Upper lobe of right lung (tissue), 1 donor: ENCODE data around the gene CKB. TPM values are rescaled to one million over a fixed set of nuclear protein-coding genes. Genes with fewer than 3 reads are reported as not detected.
A peak's percentile ranks its signal among the peaks of the same experiment; 100 is the strongest.

Experiments
- ATAC-seq: fragments of 200-7000 bp; cut with Tn5 transposase; one replicate; pipeline ENCODE4 v1.9.1; 2020; ENCODE audit warnings: mild to moderate bottlenecking, moderate library complexity
- DNase-seq: peaks from one replicate; pipeline ENCODE4 v3.0.0-alpha.2; 2020
- H3K27ac ChIP-seq: fragments of 200-600 bp; one replicate; pipeline ENCODE4 v1.8.0; 2022
- H3K27me3 ChIP-seq: fragments of 200-600 bp; one replicate; pipeline ENCODE4 v1.8.0; 2022; ENCODE audit warnings: mild to moderate bottlenecking
- H3K36me3 ChIP-seq: fragments of 200-600 bp; one replicate; pipeline ENCODE4 v1.8.0; 2022
- H3K4me1 ChIP-seq: fragments of 200-600 bp; one replicate; pipeline ENCODE4 v1.8.0; 2022
- H3K4me3 ChIP-seq: fragments of 200-600 bp; one replicate; pipeline ENCODE4 v1.8.0; 2022; ENCODE audit warnings: mild to moderate bottlenecking
- H3K9me3 ChIP-seq: fragments of 200-600 bp; one replicate; pipeline ENCODE4 v1.8.0; 2022
- CTCF ChIP-seq: fragments of 200-600 bp; IDR thresholded peaks from one replicate; pipeline ENCODE4 v1.8.0; 2022; ENCODE audit warnings: antibody characterized with exemption
- intact Hi-C: fragments of 100-400 bp; cut with DNase I; formaldehyde crosslinking; loops from one replicate; pipeline ENCODE4 v1.11.0; 2022
- total RNA-seq: library from RNA; stranded (reverse); fragmentation: NEBNext Ultra II Directional; extraction: Animal tissue kit (Norgen Biotek cat#: 25700); gene quantifications from one replicate; pipeline ENCODE4 v1.2.1, GENCODE V29; 2021
- donor health status: DM: no; HTN: yes; CAD: no; lungs with severe emphysema.

Gene CKB
- total RNA-seq, 1 donor from 2014 or later = 148 TPM

- no peaks in the 10 kb centered on the region for H3K9me3 ChIP-seq
- peaks cover 55% of the 10 kb centered on the region for H3K4me1 ChIP-seq
- no peak for TF ChIP-seq CTCF
- intact Hi-C loops = no loop called here
- H3K4me3 ChIP-seq = peak within 1 kb of the TSS; percentile 87
- H3K36me3 ChIP-seq = peaks cover 33% of the 10 kb centered on the region
- DNase-seq (peak; percentile 95), ATAC-seq (peak; percentile 91)
- H3K27me3 ChIP-seq = no peaks in the 10 kb centered on the region
- peak within 1 kb of the TSS; percentile 97 for H3K27ac ChIP-seq
Measured at GRCh38 chr14:103562429-103563225, 40.0 kb upstream of the CKB start, which contains the start of the genes BAG5 and COA8. TSS of gene BAG5 (minus strand) at chr14:103562657. CDS start at chr14:103561164, 1,493 bp downstream. TSS of gene COA8 (plus strand) at chr14:103562960. CDS start at chr14:103563002, 42 bp downstream.

DNA sequence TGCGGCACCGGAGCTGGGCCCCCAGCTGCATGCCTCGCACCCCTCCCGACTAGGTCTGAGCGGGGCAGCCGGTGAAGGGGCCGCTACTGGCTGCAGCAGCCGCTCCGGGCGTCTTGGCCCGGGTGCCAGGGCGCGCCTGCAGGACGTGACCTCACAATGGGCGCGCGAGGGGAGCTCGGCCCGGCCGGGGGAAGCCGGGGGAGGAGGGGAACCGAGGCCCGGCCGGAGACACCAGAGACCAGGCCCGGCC is 39.5 kb upstream of the CKB start:
- no peaks in the 10 kb centered on the region for H3K9me3 ChIP-seq
- H3K4me3 ChIP-seq = peak overlapping the region; percentile 87
- ATAC-seq (peak; percentile 70), DNase-seq (no peak)
- peaks cover 39% of the 10 kb centered on the region for H3K36me3 ChIP-seq
- peaks cover 61% of the 10 kb centered on the region for H3K4me1 ChIP-seq
- H3K27me3 ChIP-seq = no peaks in the 10 kb centered on the region
- no peak for TF ChIP-seq CTCF
- H3K27ac ChIP-seq = peak overlapping the region; percentile 97
- intact Hi-C loops = no loop called here

DNA sequence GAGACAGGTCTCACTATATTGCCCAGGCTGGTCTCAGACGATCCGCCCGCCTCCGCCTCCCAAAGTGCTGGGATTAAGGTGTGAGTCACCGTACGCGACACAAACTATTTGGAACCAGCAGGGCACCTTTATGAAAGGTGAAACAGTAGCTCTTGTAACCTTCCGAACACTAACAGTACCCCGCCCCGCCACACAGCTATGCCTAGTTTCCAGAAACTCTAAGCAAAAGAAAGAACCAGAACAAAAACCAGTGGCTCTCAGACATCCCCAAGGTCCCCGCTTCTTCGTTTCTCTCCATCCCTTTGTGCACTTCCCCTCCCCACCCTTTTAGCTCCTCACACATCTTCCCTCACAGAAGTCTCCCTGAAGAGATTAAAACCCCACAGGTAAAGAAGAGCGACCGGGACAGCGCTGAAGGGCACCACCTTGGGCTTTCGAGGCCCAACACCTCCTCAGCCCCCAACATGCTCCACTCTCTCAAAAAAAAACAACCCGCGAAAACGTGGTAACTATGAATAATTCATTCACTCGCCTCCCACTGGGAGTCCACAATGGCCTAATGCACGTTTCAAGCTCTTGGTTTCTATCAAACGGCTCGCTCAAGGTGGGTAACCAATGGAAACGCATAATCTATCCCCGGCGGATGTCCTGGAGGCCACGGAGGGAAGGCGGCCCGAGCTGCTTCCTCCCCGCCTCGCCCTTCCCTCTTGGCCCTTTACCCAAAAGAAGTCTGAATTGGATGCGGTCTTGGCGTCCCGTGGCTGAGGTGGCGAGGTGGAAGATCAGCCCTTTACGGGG is 39.0 kb upstream of the CKB start:
- peak; percentile 43 for ATAC-seq
- no peak for TF ChIP-seq CTCF
- H3K4me3 ChIP-seq = peak overlapping the region; percentile 87
- H3K27me3 ChIP-seq = no peaks in the 10 kb centered on the region
- peak; percentile 76 for DNase-seq
- intact Hi-C loops = no loop called here
- no peaks in the 10 kb centered on the region for H3K9me3 ChIP-seq
- peak overlapping the region; percentile 97 for H3K27ac ChIP-seq
- peaks cover 65% of the 10 kb centered on the region for H3K4me1 ChIP-seq
- peaks cover 36% of the 10 kb centered on the region for H3K36me3 ChIP-seq

- Histone ChIP-seq H3K36me3 (peaks cover 36% of the 10 kb centered on the region), H3K4me3 (peak overlapping the region; percentile 87), H3K9me3 (no peaks in the 10 kb centered on the region), H3K4me1 (peaks cover 65% of the 10 kb centered on the region), H3K27me3 (no peaks in the 10 kb centered on the region), H3K27ac (peak overlapping the region; percentile 97)
- no peak for ATAC-seq
- TF ChIP-seq CTCF = no peak
- DNase-seq = no peak
- intact Hi-C loops = no loop called here
Measured at GRCh38 chr14:103560691-103561090, 38.1 kb upstream of the CKB start.

- H3K9me3 ChIP-seq = no peaks in the 10 kb centered on the region
- H3K27ac ChIP-seq = no peak overlapping the region
- H3K4me3 ChIP-seq = peak overlapping the region; percentile 4
- H3K36me3 ChIP-seq = peaks cover 36% of the 10 kb centered on the region
- no peaks in the 10 kb centered on the region for H3K27me3 ChIP-seq
- intact Hi-C loops = no loop called here
- no peak for ATAC-seq
- DNase-seq = no peak
- TF ChIP-seq CTCF = no peak
- peaks cover 62% of the 10 kb centered on the region for H3K4me1 ChIP-seq
Measured at GRCh38 chr14:103559766-103560165, 37.1 kb upstream of the CKB start.
